ENCODE data around the gene ZFP36. TPM values are rescaled to one million over a fixed set of nuclear protein-coding genes. Genes with fewer than 3 reads are reported as not detected.

ZFP36 gene
- total and polyA plus RNA-seq, 7 experiments from 2014 or later, result 72.1 to 1,250 (median 177) TPM

GRCh38 chr19:39435499-39436349 lies 29.1 kb downstream of the ZFP36 start, which contains the start of gene RPS16:
Gene RPS16 (minus strand): TSS chr19:39435949. CDS start chr19:39435895, 54 bp downstream.
- ChIA-PET CTCF (interaction anchor here (0.5 to 1.9 kb wide), 10 partner anchors 15 to 678 kb away, joined by 3 to 9 read pairs (median 4); partner anchors contain the start of genes EID2, EID2B, PLEKHG2 and SAMD4B), POLR2A (interaction anchor here (0.6 to 4.7 kb wide), 34 partner anchors 11 to 1828 kb away, joined by 3 to 115 read pairs (median 5); partner anchors contain the start of genes DYRK1B, EID2, EID2B and GMFG)
- no peaks in the 10 kb centered on the region for H3K27me3 ChIP-seq (ENCODE audit: control insufficient read depth in 2 of 2, insufficient read depth in 2 of 2, low read length in 2 of 2)
- H3K36me3 Mint-ChIP-seq, result peaks cover 5 to 28% (median 20%) of the 10 kb centered on the region in 5 donors
- H3K36me3 ChIP-seq (ENCODE audit: control insufficient read depth in 2 of 3, insufficient read depth in 3 of 3, low read length in 3 of 3), result peaks cover 0 to 33% (median 11%) of the 10 kb centered on the region in 3 experiments
- peak within 1 kb of the TSS; percentile 95 to 100 (median 99) for H3K27ac Mint-ChIP-seq
- H3K4me3 ChIP-seq (ENCODE audit: low read length), result peak within 1 kb of the TSS; percentile 98
- peaks cover 0 to 9% (median 0%) of the 10 kb centered on the region in 11 donors for H3K9me3 Mint-ChIP-seq
- peaks cover 20 to 53% (median 40%) of the 10 kb centered on the region in 7 donors for H3K4me1 Mint-ChIP-seq
- peaks cover 27% of the 10 kb centered on the region in 2 donors for H3K4me1 ChIP-seq (ENCODE audit: control insufficient read depth in 2 of 2, insufficient read depth in 2 of 2, low read length in 2 of 2)
- H3K27ac ChIP-seq (ENCODE audit: low read depth, low read length), result peak within 1 kb of the TSS; percentile 97
- ATAC-seq, result peak; percentile 98
- peak within 1 kb of the TSS; percentile 92 to 100 (median 98) for H3K4me3 Mint-ChIP-seq
- no peaks in the 10 kb centered on the region for H3K9me3 ChIP-seq (ENCODE audit: control insufficient read depth in 2 of 3, low read length in 3 of 3)
- peak; percentile 93 to 100 (median 98) for DNase-seq
- intact Hi-C loops (cut with micrococcal nuclease), result loop anchor here (1.0 to 10.0 kb wide), 11 partner anchors 10 to 1061 kb away; partner anchors contain the start of genes EID2B (in 2 of the 2), MED29 (in 2 of the 2), PAF1 (in 2 of the 2) and PLEKHG2 (in 2 of the 2)
- H3K27me3 Mint-ChIP-seq, result peaks cover 0 to 5% (median 0%) of the 10 kb centered on the region in 5 donors

DNA sequence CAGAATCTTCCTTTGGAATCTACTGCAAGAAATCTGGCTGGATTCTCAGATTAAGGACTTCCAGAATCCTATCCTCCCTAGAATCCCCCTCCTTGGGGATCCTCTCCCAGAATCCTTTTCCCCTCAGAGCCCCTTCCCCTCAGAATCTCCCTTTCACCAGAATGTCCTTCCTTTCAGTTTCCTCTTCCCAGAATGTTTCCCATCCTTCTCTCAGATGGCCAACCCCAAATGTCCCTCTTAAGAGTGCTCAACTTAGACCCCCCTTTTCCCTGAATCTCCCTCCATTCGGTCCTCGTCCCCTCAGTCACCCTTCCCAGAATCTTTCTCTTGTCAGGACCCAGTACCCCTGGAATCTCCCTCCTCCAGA lies 29.7 kb downstream of the ZFP36 start:
- Mint-ChIP-seq H3K4me1 (peaks cover 20 to 47% (median 40%) of the 10 kb centered on the region in 7 donors), H3K9me3 (peaks cover 0 to 9% (median 0%) of the 10 kb centered on the region in 11 donors), H3K27me3 (peaks cover 0 to 5% (median 0%) of the 10 kb centered on the region in 5 donors), H3K4me3 (peak overlapping the region; percentile 92 to 100 (median 98)), H3K27ac (peak overlapping the region; percentile 95 to 100 (median 99)), H3K36me3 (peaks cover 5 to 26% (median 20%) of the 10 kb centered on the region in 5 donors)
- H3K27me3 ChIP-seq (ENCODE audit: control insufficient read depth in 2 of 2, insufficient read depth in 2 of 2, low read length in 2 of 2), result no peaks in the 10 kb centered on the region
- H3K4me1 ChIP-seq (ENCODE audit: control insufficient read depth in 2 of 2, insufficient read depth in 2 of 2, low read length in 2 of 2), result peaks cover 23 to 27% of the 10 kb centered on the region in 2 donors
- ChIA-PET CTCF (interaction anchor here (0.6 to 1.9 kb wide), 8 partner anchors 15 to 678 kb away, joined by 3 to 9 read pairs (median 4); partner anchors contain the start of genes EID2 and PLEKHG2), POLR2A (interaction anchor here (0.8 to 4.7 kb wide), 31 partner anchors 10 to 1324 kb away, joined by 3 to 115 read pairs (median 5); partner anchors contain the start of genes DYRK1B, EID2, EID2B and GMFG)
- no peaks in the 10 kb centered on the region for H3K9me3 ChIP-seq (ENCODE audit: control insufficient read depth in 2 of 3, low read length in 3 of 3)
- H3K36me3 ChIP-seq (ENCODE audit: control insufficient read depth in 2 of 3, insufficient read depth in 3 of 3, low read length in 3 of 3), result peaks cover 0 to 33% (median 11%) of the 10 kb centered on the region in 3 experiments
- no peak for DNase-seq
- intact Hi-C loops (cut with micrococcal nuclease), result loop anchor here (1.0 to 10.0 kb wide), 11 partner anchors 9 to 1062 kb away; partner anchors contain the start of genes EID2B (in 2 of the 2), MED29 (in 2 of the 2), PAF1 (in 2 of the 2) and PLEKHG2 (in 2 of the 2)
- no peak for ATAC-seq
- peak overlapping the region; percentile 98 for H3K4me3 ChIP-seq (ENCODE audit: low read length)
- H3K27ac ChIP-seq (ENCODE audit: low read depth, low read length), result peak overlapping the region; percentile 97

GRCh38 chr19:39438270-39438934 lies 31.8 kb downstream of the ZFP36 start:
- POLR2A ChIA-PET, result interaction anchor here (0.6 to 1.2 kb wide), 4 partner anchors 12 to 234 kb away, joined by 3 to 4 read pairs (median 4); no protein-coding TSS in a partner anchor
- intact Hi-C loops (cut with micrococcal nuclease), result loop anchor here (5.0 to 10.0 kb wide), 2 partner anchors 404 to 1006 kb away; partner anchors contain the start of gene SERTAD3 (in 1 of the 2)
- no peak overlapping the region for H3K4me3 Mint-ChIP-seq

GRCh38 chr19:39444598-39445195 lies 38.0 kb downstream of the ZFP36 start:
- CTCF ChIA-PET, result interaction anchor here (0.6 to 2.2 kb wide), 3 partner anchors 55 to 228 kb away, joined by 3 to 8 read pairs (median 4); no protein-coding TSS in a partner anchor
- Mint-ChIP-seq H3K27ac (peak overlapping the region; percentile 95 to 100 (median 99)), H3K4me1 (peaks cover 31 to 55% (median 46%) of the 10 kb centered on the region in 7 donors), H3K27me3 (no peaks in the 10 kb centered on the region), H3K36me3 (peaks cover 6 to 17% (median 11%) of the 10 kb centered on the region in 5 donors), H3K9me3 (peaks cover 0 to 3% (median 0%) of the 10 kb centered on the region in 11 donors), H3K4me3 (peak overlapping the region; percentile 91 to 100 (median 97))
- peak overlapping the region; percentile 98 for H3K27ac ChIP-seq (ENCODE audit: low read depth, low read length)
- peak in 2 of 9 donors; percentile 15 to 16 for DNase-seq
- peaks cover 35 to 44% of the 10 kb centered on the region in 2 donors for H3K4me1 ChIP-seq (ENCODE audit: control insufficient read depth in 2 of 2, insufficient read depth in 2 of 2, low read length in 2 of 2)
- POLR2A ChIA-PET, result interaction anchor here (0.8 to 5.4 kb wide), 32 partner anchors 9 to 1070 kb away, joined by 3 to 115 read pairs (median 5); partner anchors contain the start of genes DYRK1B, EID2, EID2B and GMFG
- H3K9me3 ChIP-seq (ENCODE audit: control insufficient read depth in 2 of 3, low read length in 3 of 3), result no peaks in the 10 kb centered on the region
- H3K4me3 ChIP-seq (ENCODE audit: low read length), result peak overlapping the region; percentile 77
- ATAC-seq, result no peak
- H3K27me3 ChIP-seq (ENCODE audit: control insufficient read depth in 2 of 2, insufficient read depth in 2 of 2, low read length in 2 of 2), result no peaks in the 10 kb centered on the region
- intact Hi-C loops (cut with micrococcal nuclease), result loop anchor here (1.0 to 10.0 kb wide), 11 partner anchors 8 to 1270 kb away; partner anchors contain the start of genes MED29 (in 2 of the 2), PAF1 (in 2 of the 2), PLEKHG2 (in 2 of the 2) and TIMM50 (in 2 of the 2)
- H3K36me3 ChIP-seq (ENCODE audit: control insufficient read depth in 2 of 3, insufficient read depth in 3 of 3, low read length in 3 of 3), result peaks cover 0 to 4% (median 0%) of the 10 kb centered on the region in 3 experiments

More at GRCh38 chr19:39438270-39438934, 31.8 kb downstream of the ZFP36 start:
- peaks cover 0 to 17% (median 7%) of the 10 kb centered on the region in 3 experiments for H3K36me3 ChIP-seq (ENCODE audit: control insufficient read depth in 2 of 3, insufficient read depth in 3 of 3, low read length in 3 of 3)
- H3K27me3 ChIP-seq (ENCODE audit: control insufficient read depth in 2 of 2, insufficient read depth in 2 of 2, low read length in 2 of 2), result no peaks in the 10 kb centered on the region
- H3K4me1 ChIP-seq (ENCODE audit: control insufficient read depth in 2 of 2, insufficient read depth in 2 of 2, low read length in 2 of 2), result peaks cover 22 to 25% of the 10 kb centered on the region in 2 donors
- Mint-ChIP-seq H3K27ac (peak overlapping the region in 1 of 9 donors; percentile 33), H3K27me3 (peaks cover 0 to 5% (median 0%) of the 10 kb centered on the region in 5 donors), H3K4me1 (peaks cover 20 to 39% (median 36%) of the 10 kb centered on the region in 7 donors), H3K9me3 (peaks cover 0 to 9% (median 0%) of the 10 kb centered on the region in 11 donors), H3K36me3 (peaks cover 5 to 17% (median 10%) of the 10 kb centered on the region in 5 donors)
- DNase-seq (no peak), ATAC-seq (no peak)
- H3K9me3 ChIP-seq (ENCODE audit: control insufficient read depth in 2 of 3, low read length in 3 of 3), result no peaks in the 10 kb centered on the region
- CTCF ChIA-PET, result interaction anchor here (1.0 to 3.3 kb wide), 3 partner anchors 36 to 234 kb away, joined by 3 to 38 read pairs (median 5); no protein-coding TSS in a partner anchor
- H3K27ac ChIP-seq (ENCODE audit: low read depth, low read length), result no peak overlapping the region
- no peak overlapping the region for H3K4me3 ChIP-seq (ENCODE audit: low read length)
